H9 (cell line): ENCODE data around the gene TK2. TPM values are rescaled to one million over a fixed set of nuclear protein-coding genes. Genes with fewer than 3 reads are reported as not detected.

Source experiments
- DNase-seq: peaks from one replicate; pipeline ENCODE4 v3.0.0-alpha.2; 2017
- H2AFZ ChIP-seq: one replicate; pipeline ENCODE4 v1.6.1; 2013; ENCODE audit warnings: mild to moderate bottlenecking, low read length, control low read depth, moderate library complexity
- H2AK5ac ChIP-seq: 2 replicates; pipeline ENCODE4 v1.6.1; 2013; ENCODE audit warnings: low read length, control low read depth, mixed read lengths; ENCODE audit not compliant: insufficient read length
- H2BK120ac ChIP-seq: one replicate; pipeline ENCODE4 v1.6.1; 2013; ENCODE audit warnings: low read depth, mild to moderate bottlenecking, low read length, control low read depth, inconsistent platforms; ENCODE audit not compliant: poor library complexity, severe bottlenecking
- H2BK12ac ChIP-seq: 2 replicates; pipeline ENCODE4 v1.6.1; 2013; ENCODE audit warnings: low read length, control low read depth, mixed read lengths, low read depth; ENCODE audit not compliant: insufficient read length
- H2BK15ac ChIP-seq: 2 replicates; pipeline ENCODE4 v1.6.1; 2013; ENCODE audit warnings: low read depth, low read length, control low read depth
- H2BK20ac ChIP-seq: one replicate; pipeline ENCODE4 v1.6.1; 2013; ENCODE audit warnings: low read depth, mild to moderate bottlenecking, low read length, control low read depth, inconsistent platforms; ENCODE audit not compliant: poor library complexity, severe bottlenecking
- H2BK5ac ChIP-seq: 2 replicates; pipeline ENCODE4 v1.6.1; 2013; ENCODE audit warnings: low read length, control low read depth, mixed read lengths; ENCODE audit not compliant: insufficient read length
- H3K14ac ChIP-seq: 2 replicates; pipeline ENCODE4 v1.6.1; 2013; ENCODE audit warnings: low read length, control low read depth; ENCODE audit not compliant: insufficient read depth
- H3K18ac ChIP-seq: 2 replicates; pipeline ENCODE4 v1.6.1; 2013; ENCODE audit warnings: low read depth, mild to moderate bottlenecking, mixed read lengths, low read length, control low read depth; ENCODE audit not compliant: insufficient read length
- H3K23ac ChIP-seq: 2 replicates; pipeline ENCODE4 v1.6.1; 2013; ENCODE audit warnings: low read length, control low read depth, mixed read lengths, low read depth; ENCODE audit not compliant: insufficient read length
- H3K23me2 ChIP-seq: 2 replicates; pipeline ENCODE4 v1.6.1; 2013; ENCODE audit warnings: low read depth, mild to moderate bottlenecking, mixed read lengths, low read length, control low read depth; ENCODE audit not compliant: insufficient read length, poor library complexity, severe bottlenecking
- H3K27ac ChIP-seq: 2 replicates; pipeline ENCODE4 v1.5.1; 2013; ENCODE audit warnings: low read length, control low read depth, mixed read lengths, low read depth; ENCODE audit not compliant: insufficient read length
- H3K27me3 ChIP-seq: 2 replicates; pipeline ENCODE4 v1.6.1; 2013; ENCODE audit warnings: low read length, control low read depth, inconsistent platforms; ENCODE audit not compliant: insufficient read depth
- H3K4ac ChIP-seq: 2 replicates; pipeline ENCODE4 v1.6.1; 2013; ENCODE audit warnings: low read depth, mild to moderate bottlenecking, control low read depth, inconsistent platforms, low read length, moderate library complexity
- H3K4me1 ChIP-seq: 2 replicates; pipeline ENCODE4 v1.6.1; 2013; ENCODE audit warnings: low read length, control low read depth, inconsistent platforms; ENCODE audit not compliant: insufficient read depth
- H3K4me2 ChIP-seq: 2 replicates; pipeline ENCODE4 v1.6.1; 2013; ENCODE audit warnings: low read length, control low read depth, mixed read lengths; ENCODE audit not compliant: insufficient read length, insufficient read depth
- H3K56ac ChIP-seq: 2 replicates; pipeline ENCODE4 v1.6.1; 2013; ENCODE audit warnings: low read depth, mild to moderate bottlenecking, mixed read lengths, low read length, control low read depth; ENCODE audit not compliant: insufficient read length
- H3K79me1 ChIP-seq: 2 replicates; pipeline ENCODE4 v1.6.1; 2013; ENCODE audit warnings: low read depth, mild to moderate bottlenecking, moderate library complexity, low read length, control low read depth, inconsistent platforms; ENCODE audit not compliant: insufficient read depth, poor library complexity, severe bottlenecking
- H3K79me2 ChIP-seq: 2 replicates; pipeline ENCODE4 v1.6.1; 2013; ENCODE audit warnings: low read length, control low read depth, inconsistent platforms; ENCODE audit not compliant: insufficient read depth
- H3K9ac ChIP-seq: 2 replicates; pipeline ENCODE4 v1.6.1; 2013; ENCODE audit warnings: low read length, control low read depth, mixed read lengths; ENCODE audit not compliant: insufficient read length; ENCODE audit errors: extremely low read depth
- H3K9me3 ChIP-seq: one replicate; pipeline ENCODE4 v1.6.1; 2013; ENCODE audit warnings: low read depth, low read length, inconsistent platforms; ENCODE audit not compliant: control insufficient read depth
- H3T11ph ChIP-seq: one replicate; pipeline ENCODE4 v1.6.1; 2013; ENCODE audit warnings: mild to moderate bottlenecking, low read length, control low read depth, inconsistent platforms
- H4K20me1 ChIP-seq: one replicate; pipeline ENCODE4 v1.6.1; 2013; ENCODE audit not compliant: control insufficient read depth, insufficient read length, insufficient read depth
- H4K5ac ChIP-seq: 2 replicates; pipeline ENCODE4 v1.6.1; 2013; ENCODE audit warnings: low read depth, mild to moderate bottlenecking, mixed read lengths, low read length, control low read depth; ENCODE audit not compliant: insufficient read length
- H4K8ac ChIP-seq: replicated peaks from 2 replicates; pipeline ENCODE4 v1.6.1; 2013; ENCODE audit warnings: low read length, control low read depth, mixed read lengths, low read depth; ENCODE audit not compliant: insufficient read length
- H4K91ac ChIP-seq: 2 replicates; pipeline ENCODE4 v1.6.1; 2013; ENCODE audit warnings: low read depth, mild to moderate bottlenecking, moderate library complexity, mixed read lengths, low read length, control low read depth; ENCODE audit not compliant: insufficient read length
- H3K27ac Mint-ChIP-seq, 3 experiments: 2 replicates in 2 of 3; 3 replicates in 1 of 3; pipeline ENCODE4 v1.8.0; 2020 to 2021; ENCODE audit warnings: mixed read lengths in 3 of 3, mild to moderate bottlenecking in 1 of 3, moderate library complexity in 1 of 3
- H3K27me3 Mint-ChIP-seq: 2 replicates; pipeline ENCODE4 v1.8.0; 2021; ENCODE audit warnings: low read depth, mild to moderate bottlenecking, moderate library complexity, mixed read lengths
- H3K36me3 Mint-ChIP-seq, 3 experiments: 2 replicates in 2 of 3; 3 replicates in 1 of 3; pipeline ENCODE4 v1.8.0; 2020 to 2021; ENCODE audit warnings: low read depth in 3 of 3, mixed read lengths in 3 of 3; ENCODE audit not compliant: insufficient read depth in 1 of 3
- H3K4me1 Mint-ChIP-seq, 2 experiments: 2 replicates each; pipeline ENCODE4 v1.8.0; 2020; ENCODE audit warnings: mixed read lengths in 2 of 2
- H3K4me3 Mint-ChIP-seq, 2 experiments: 2 replicates in 1 of 2; 3 replicates in 1 of 2; pipeline ENCODE4 v1.8.0; 2020 to 2021; ENCODE audit warnings: mild to moderate bottlenecking in 2 of 2, mixed read lengths in 2 of 2, moderate library complexity in 1 of 2
- H3K9me3 Mint-ChIP-seq, 2 experiments: 2 replicates in 1 of 2; 3 replicates in 1 of 2; pipeline ENCODE4 v1.8.0; 2020; ENCODE audit warnings: mild to moderate bottlenecking in 2 of 2, mixed read lengths in 2 of 2, moderate library complexity in 1 of 2
- CTCF ChIP-seq: fragments of 200-600 bp; sonication (generic); conservative IDR thresholded peaks from 3 replicates; pipeline ENCODE4 v1.8.0; 2021; ENCODE audit warnings: antibody characterized with exemption, mild to moderate bottlenecking
- WGBS: extraction: QIAGEN DNeasy Blood & Tissue Kit; methylation state at CpG from one replicate; pipeline ENCODE4 v1.1.7; 2013; ENCODE audit warnings: missing lambda C conversion rate, low lambda C conversion rate, mixed read lengths; ENCODE audit not compliant: insufficient read length; ENCODE audit errors: extremely low coverage; 5-methylcytosine and 5-hydroxymethylcytosine counted together
- total RNA-seq: library from RNA; stranded (reverse); gene quantifications from 2 replicates; pipeline ENCODE4 v1.2.1, GENCODE V29; 2021

TK2 gene
- total RNA-seq, 1 experiment from 2014 or later: 5.2 TPM

GRCh38 chr16:66560107-66560506, 10.2 kb upstream of the TK2 start:
- no peaks in the 10 kb centered on the region for H3K23me2 ChIP-seq
- Mint-ChIP-seq H3K27ac (no peak overlapping the region), H3K36me3 (peaks cover 0 to 12% (median 11%) of the 10 kb centered on the region in 3 experiments; a peak in 4 of 7 replicates), H3K9me3 (no peaks in the 10 kb centered on the region), H3K27me3 (no peaks in the 10 kb centered on the region), H3K4me1 (no peaks in the 10 kb centered on the region), H3K4me3 (no peak overlapping the region)
- DNase-seq: no peak
- H3K27ac ChIP-seq: no peak overlapping the region
- H2AFZ ChIP-seq: no peak overlapping the region
- no peak overlapping the region for H4K8ac ChIP-seq
- no peak overlapping the region for H2AK5ac ChIP-seq
- no peak for TF ChIP-seq CTCF
- H3K4me1 ChIP-seq: no peaks in the 10 kb centered on the region
- H3K4me2 ChIP-seq: no peak overlapping the region
- no peak overlapping the region for H4K5ac ChIP-seq
- no peak overlapping the region for H3K9ac ChIP-seq
- no peak overlapping the region for H2BK120ac ChIP-seq
- WGBS: no CpG with 5 or more reads among the region's 1 CpG
- no peak overlapping the region for H2BK20ac ChIP-seq
- H2BK12ac ChIP-seq: no peak overlapping the region
- H4K91ac ChIP-seq: no peak overlapping the region
- H3K18ac ChIP-seq: no peak overlapping the region
- H3K14ac ChIP-seq: no peak overlapping the region
- H3K79me1 ChIP-seq: no peaks in the 10 kb centered on the region
- H3K9me3 ChIP-seq: no peaks in the 10 kb centered on the region
- no peak overlapping the region for H2BK15ac ChIP-seq
- H3T11ph ChIP-seq: no peak overlapping the region
- no peak overlapping the region for H3K56ac ChIP-seq
- H3K23ac ChIP-seq: no peak overlapping the region
- no peaks in the 10 kb centered on the region for H3K79me2 ChIP-seq
- no peak overlapping the region for H2BK5ac ChIP-seq
- peaks cover 3% of the 10 kb centered on the region for H4K20me1 ChIP-seq
- H3K27me3 ChIP-seq: no peaks in the 10 kb centered on the region
- H3K4ac ChIP-seq: no peak overlapping the region
